Fibroblast of pulmonary artery (primary cell): ENCODE data around the gene PUM2.
A peak's percentile ranks its signal among the peaks of the same experiment; 100 is the strongest.

Source experiments
- DNase-seq: peaks from one replicate; pipeline ENCODE4 v3.0.0-alpha.2; 2010; ENCODE audit warnings: low read depth
- H3K4me3 ChIP-seq: replicated peaks from 2 replicates; pipeline ENCODE4 v1.5.1; 2011; ENCODE audit warnings: low read depth, mild to moderate bottlenecking, control low read depth, low read length, moderate library complexity
- CTCF ChIP-seq: IDR thresholded peaks from 2 replicates; pipeline ENCODE4 v1.5.1; 2011; ENCODE audit warnings: mild to moderate bottlenecking, control low read depth, low read length, inconsistent platforms; ENCODE audit errors: missing control alignments

PUM2 gene

GRCh38 chr2:20229322-20230113 lies 121.1 kb downstream of the PUM2 start:
- TF ChIP-seq CTCF: no peak
- H3K4me3 ChIP-seq: no peak overlapping the region
- no peak for DNase-seq

GRCh38 chr2:20227894-20228505 lies 122.6 kb downstream of the PUM2 start:
- H3K4me3 ChIP-seq: no peak overlapping the region
- no peak for TF ChIP-seq CTCF
- DNase-seq: no peak

GRCh38 chr2:20226152-20226545 lies 124.5 kb downstream of the PUM2 start:
- TF ChIP-seq CTCF: no peak
- no peak overlapping the region for H3K4me3 ChIP-seq
- no peak for DNase-seq

- peak overlapping the region; percentile 50 for H3K4me3 ChIP-seq
- DNase-seq: peak; percentile 33
- TF ChIP-seq CTCF: peak; percentile 35
Observed at GRCh38 chr2:20225294-20226151, 125.1 kb downstream of the PUM2 start.

- peak; percentile 40 for DNase-seq
- H3K4me3 ChIP-seq: peak within 1 kb of the TSS; percentile 50
- TF ChIP-seq CTCF: no peak
Observed at GRCh38 chr2:20224716-20225293, 125.8 kb downstream of the PUM2 start, which contains the start of gene SDC1. Gene SDC1, minus strand, starts transcription at chr2:20225130. Its CDS starts 263 bp downstream, at chr2:20224867.

- peak overlapping the region; percentile 50 for H3K4me3 ChIP-seq
- TF ChIP-seq CTCF: no peak
- no peak for DNase-seq
Observed at GRCh38 chr2:20224164-20224715, 126.4 kb downstream of the PUM2 start.
